Dedifferentiated amniotic fluid mesenchymal stem cell (primary cell): ENCODE measurements around the gene TMEM239.
"Not testable (repeated sequence)": the region's sequence is repeated elsewhere in the genome, so short reads cannot be mapped to it uniquely, and the experiment has no call there.

ENCODE experiments used
- DNase-seq: peaks from one replicate; pipeline ENCODE4 v3.0.0-alpha.2; 2016; ENCODE audit errors: extremely low spot score

TMEM239 gene

DNA sequence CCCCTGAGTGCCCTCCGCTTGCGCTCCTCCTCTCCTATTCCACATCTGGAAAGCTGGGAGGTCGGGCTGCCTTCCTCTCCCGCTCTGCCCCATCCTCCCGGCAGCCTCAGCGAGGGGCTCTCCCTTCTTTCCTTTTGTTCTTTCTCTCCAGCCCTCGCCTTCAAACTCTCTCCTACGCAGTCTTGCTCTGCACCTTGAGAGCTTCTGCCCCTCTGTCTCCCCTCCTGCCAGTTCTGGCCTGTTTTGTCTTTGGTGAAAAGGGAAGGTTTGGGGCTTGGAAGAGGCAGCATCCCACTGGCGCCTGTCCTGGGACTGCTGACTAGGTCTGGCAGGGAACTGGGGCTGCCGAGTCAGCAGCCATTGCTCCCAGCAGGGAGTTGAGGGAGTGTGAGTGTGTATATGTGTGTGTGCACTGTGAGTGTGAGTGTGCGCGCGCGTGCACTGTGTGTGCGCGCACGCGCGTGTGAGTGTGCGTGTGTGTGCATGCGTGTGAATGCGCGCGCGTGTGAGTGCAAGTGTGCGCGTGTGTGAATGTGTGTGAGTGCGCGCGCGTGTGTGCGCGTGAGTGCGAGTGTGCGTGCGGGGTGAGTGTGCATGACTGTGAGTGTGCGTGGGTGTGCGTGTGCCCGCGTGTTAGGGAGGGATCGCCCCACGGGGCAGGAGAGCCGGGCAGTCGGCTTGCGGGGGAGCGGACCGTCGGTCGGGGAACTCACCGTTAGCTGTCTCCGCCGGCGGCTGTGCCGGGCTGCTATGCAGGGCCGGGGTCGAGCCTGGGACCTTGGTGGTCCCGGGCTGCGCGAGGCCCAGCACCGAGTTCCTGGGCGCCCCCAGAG is 16.3 kb upstream of the TMEM239 start:
- no peak for DNase-seq

DNA sequence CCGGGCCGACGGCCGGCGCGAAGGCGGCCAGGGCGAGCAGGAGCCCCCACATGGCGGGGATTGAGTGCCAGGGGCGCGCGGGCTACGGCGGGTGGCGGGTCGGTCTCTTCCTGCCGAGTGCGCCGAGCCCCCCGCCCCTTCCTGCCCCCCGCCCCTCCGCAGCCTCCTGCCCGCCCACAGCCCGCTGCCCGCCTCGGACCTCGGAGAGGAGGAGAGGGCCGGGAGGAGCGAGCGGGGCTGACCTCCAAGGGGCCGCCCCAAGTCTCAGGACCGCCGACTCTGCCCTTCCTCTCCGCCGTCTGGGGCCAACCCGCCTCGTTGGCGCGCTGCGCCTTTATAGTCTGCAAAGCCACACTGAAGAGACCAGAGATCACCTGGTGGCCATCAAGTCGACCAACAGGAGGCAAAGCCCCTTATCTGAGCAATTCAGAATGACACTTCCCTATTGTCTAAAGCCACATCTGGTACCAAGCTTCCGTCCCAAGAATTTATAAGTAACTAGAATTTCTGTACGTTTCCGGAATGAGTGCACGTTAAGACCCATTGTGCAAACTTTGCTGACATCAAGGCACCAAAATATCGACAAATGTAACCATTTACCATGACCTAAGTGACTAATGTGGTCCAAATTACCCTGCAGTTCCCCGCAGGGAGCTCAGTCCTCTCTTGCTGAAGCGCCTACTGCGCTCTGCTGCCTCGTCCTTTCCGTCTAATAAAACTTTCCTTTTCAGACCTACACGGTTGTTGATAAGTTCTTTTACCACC is 15.5 kb upstream of the TMEM239 start, which contains the start of gene CPXM1:
CPXM1 (minus strand) TSS at position 107 of the 765 bp plus-strand sequence; CDS start at position 52, 55 bp downstream.
- no peak for DNase-seq

DNA sequence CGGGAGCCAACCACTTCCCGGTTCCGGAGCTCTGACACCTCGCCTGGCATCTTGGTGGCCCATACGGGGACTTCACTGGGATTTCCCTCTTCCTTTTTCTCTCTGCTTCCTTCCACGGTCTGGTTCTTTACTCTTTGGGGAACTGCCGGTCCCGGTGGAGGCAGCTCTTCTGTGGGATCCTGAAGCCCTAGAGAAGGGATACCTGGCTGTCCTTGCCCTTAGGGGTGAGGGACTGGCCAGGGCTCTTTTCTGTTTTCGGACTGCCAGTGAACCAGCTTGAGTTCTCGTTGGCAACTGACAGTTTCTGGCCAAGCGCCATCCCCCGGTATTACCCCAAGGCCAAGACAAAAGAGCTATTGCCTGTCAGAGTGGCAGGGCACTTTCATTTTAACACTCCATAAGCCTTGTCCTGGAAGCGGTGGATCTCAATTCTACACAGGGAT is 14.9 kb upstream of the TMEM239 start:
- DNase-seq = no peak

DNA sequence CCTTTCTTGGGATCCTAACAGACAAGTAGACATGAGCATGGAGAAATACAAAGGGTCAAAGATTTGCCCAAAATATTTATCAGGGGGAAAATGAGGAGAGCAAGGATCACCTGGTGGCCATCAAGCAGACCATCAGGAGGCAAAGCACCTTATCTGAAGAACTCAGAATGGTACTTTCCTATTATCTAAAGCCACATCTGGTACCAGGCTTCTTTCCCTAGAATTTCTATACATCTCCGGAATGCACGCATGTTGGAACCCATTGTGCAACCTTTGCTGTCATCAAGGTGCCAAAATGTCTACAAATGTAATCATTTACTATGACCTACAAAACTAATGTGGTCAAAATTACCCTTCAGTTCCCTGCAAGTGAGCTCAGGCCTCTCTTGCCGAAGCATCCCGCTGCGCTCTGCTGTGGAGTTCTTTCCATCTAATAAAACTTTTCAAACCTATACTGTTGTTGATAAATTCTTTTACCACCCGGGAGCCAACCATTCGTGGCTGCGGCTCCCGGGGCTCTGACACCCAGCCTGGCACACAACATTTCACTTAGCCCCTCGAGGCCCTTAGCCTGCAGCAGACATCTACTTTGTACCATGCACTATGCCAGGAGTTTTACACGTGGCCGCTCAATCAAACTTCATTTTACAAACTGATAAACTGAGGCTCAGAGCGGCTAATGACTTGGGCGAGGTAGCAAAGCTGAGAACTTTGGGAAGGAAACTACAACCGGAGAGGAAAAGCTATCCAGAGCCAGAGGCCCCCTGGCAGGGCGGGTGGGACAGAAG is 11.9 kb upstream of the TMEM239 start:
- DNase-seq = no peak

DNA sequence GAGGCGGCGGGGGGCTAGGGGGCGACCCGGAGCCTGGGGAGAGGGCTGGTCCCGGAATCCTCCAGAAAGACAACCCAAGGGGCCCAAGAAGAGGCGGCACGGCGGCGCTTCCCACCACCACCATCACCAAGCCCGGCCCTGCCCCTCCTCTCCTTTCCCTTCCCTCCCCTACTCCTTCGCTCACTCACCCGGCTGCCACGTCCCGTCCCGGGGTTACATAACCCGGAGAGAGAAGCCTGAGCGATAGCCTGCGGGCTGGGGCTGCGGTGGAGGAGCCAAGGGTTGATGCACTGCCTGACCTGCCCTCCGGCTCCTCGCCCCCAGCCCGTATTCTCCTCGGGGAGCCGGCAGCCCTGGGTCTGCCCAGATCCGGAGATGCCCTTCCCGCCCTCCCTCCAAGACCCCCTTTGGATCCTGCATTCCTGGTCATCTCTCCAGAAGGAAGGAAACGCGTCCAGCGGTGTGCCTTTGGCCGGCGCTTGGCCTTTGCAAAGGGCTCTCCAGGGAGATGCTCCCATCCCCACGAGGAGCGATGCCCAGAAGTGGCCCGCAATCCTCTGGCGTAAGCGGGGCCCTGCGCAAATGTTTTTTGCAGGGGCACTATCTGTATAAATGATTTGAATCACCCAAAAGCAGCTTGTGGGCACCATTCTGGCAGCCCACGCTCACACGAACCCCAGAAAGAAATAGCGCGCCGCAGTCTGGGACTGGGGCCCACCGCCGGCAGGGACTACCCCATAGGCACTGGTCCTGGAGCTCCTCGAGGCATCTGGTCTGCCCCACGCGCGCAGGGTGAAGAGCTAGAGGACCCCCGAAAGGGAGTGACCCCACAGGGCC is 11.1 kb upstream of the TMEM239 start:
- DNase-seq = no peak

DNA sequence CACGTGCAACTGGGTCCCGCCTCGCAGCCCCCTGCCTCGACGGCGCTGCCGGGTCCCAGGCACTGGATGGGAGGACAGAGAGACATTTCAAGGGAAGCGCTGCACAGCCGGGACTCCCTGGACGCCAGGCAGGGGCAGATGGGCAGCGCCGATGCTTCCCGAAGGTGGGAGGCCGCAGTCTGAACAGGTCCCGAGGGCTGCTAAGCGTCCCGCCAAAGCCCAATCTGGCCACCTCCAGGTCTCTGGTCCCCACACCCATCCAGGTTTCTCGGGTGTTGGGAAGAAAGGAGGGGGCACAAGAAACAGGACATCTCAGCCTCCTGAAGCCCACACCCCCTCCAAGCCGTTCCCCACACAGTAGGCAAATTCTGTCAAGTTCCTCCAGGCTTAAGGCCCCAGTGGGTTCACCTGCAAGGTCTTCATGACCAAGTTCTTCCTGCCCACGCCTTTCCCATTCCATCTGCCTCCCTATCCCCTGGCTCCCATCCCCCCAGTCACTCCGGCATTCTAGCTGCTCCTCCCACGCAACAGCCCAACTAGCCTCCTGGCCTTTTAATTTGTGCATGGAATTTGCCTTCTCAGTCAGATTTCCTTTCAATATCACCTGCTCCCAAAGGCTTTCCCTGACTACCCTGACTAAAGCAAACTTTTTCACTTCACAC is 10.3 kb upstream of the TMEM239 start:
- no peak for DNase-seq

DNA sequence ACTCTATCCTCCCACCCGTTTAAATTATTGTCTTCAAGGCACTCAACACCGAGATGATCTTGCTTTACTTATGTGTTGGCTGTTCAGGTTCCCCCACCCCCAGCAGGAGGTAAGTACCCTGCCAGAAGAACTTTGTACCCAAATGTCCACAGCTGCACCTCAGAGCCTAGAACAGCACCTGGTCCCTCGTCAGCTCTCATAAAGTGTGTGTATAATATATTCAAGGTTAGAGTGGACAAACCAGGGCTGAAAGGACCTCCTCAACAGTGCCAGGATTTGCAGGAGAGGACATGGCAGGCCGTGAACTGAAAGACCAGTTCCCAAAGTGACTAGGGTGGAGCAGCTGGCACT is 9.8 kb upstream of the TMEM239 start:
- no peak for DNase-seq

DNA sequence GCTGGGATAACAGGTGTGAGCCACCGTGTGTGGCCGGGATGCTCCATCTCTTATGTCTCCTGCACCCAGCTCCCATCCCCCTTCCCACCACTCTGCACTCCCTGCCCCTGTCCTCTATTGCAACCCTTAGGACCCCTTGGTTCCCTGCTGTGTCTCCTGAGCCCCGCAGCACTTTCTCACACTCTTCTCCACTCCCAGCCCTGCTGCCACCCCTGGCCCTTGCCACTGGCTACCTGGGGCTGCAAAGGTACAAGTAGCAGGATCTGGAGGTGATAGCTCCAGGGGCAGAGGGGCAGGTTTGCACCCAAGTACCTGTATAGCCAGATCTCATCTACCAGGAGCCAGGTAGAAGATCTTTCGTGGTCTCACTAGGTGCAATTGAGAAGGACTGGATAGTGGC is 9.1 kb upstream of the TMEM239 start:
- DNase-seq = no peak

DNA sequence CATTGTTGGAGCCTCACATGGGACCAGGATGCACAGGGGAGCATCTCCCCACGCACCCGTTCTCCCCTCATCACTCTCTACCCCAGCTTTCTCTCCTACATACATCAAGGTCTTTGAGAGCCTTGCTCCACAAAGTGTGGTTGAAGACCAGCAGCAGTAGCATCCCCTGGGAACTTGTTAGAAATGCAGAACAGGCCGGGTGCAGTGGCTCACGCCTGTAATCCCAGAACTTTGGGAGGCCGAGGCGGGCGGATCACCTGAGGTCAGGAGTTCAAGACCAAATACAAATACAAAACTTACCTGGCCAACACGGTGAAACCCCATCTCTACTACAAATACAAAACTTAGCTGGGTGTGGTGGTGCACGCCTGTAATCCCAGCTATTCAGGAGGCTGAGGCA is 8.2 kb upstream of the TMEM239 start:
- not testable (repeated sequence) for DNase-seq

DNA sequence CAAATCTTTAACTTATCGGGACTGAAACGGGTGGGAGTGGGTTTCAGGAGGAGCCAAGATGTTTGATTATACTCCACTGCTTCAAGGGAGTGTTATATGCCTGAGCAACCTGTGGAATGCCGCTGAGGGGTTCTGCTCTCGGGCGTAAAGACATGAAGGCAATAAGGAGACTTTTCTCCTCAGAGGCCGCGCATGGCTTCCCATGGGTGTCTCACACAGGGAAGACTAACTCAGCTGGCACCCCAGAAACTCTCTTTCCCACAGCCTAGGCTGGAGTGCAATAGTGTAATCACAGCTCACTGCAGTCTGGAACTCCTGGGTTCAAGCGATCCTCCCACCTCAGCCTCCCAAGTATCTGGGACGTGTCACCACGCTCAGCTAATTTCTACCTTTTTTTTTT is 6.5 kb upstream of the TMEM239 start:
- DNase-seq = no peak

DNA sequence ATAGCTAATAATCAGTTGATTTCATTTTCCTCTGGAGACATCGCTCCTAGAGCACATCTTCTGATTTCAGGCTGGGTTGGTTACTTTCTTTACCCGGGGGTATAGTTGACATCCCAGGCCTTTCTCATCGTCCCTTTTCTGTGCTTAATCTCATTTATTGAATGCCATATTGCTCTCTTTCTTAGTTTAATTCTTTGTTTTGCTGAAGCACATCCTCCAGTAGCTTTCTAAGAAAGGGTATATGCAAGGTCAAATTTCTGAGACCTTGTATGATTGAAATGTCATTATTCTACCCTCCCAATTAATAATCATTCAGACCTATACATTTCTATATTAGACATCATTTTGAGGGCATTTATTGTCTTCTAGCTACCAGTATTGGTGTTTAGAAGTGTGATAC is 4.0 kb upstream of the TMEM239 start:
- DNase-seq = no peak

DNA sequence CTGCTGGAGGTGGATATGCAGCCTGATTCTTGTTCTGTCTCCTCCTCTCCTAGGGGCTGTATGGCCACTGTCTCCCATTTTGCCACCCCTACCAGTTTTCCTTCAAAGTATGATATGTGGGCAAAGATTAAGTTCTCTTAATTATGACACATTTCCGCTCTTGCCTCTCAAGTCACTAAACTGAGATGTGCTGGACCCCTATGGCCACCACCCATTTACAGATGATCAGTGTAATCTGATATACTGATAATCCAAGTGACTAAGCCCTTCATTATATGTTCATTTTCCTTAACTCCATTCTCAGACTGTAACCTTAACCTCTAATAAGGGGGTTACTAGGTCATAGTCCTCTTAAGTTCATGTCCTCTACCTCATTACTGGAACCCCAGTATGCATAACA is 2.1 kb upstream of the TMEM239 start:
- DNase-seq = no peak

DNA sequence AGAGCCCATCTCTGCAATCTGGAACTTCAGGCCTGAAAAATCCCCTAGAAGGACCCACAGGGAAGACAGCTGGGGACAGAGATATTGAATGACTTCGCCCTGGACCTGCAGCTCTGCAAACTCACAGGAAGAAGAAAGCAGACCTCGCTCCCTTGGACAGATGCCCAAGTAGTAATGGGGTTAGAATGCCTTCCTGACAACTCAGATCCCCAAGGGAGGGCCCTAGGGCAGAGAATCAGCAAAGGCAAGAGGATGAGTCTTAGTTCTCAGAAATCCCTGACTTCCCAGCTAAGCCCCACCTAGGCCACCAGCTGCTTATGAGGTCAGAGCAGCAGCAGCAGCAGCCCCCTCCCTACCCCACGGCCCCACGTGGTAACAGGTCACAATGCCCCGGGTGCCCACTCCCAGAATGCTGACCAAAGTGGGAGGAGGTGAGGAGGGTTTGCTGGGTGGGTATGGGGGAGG is 1.5 kb upstream of the TMEM239 start, which contains the start of gene C20orf141:
C20orf141 (plus strand) TSS at position 401 of the 465 bp plus-strand sequence. CDS start 198 bp downstream, outside the sequence.
- peak; percentile 85 for DNase-seq

DNA sequence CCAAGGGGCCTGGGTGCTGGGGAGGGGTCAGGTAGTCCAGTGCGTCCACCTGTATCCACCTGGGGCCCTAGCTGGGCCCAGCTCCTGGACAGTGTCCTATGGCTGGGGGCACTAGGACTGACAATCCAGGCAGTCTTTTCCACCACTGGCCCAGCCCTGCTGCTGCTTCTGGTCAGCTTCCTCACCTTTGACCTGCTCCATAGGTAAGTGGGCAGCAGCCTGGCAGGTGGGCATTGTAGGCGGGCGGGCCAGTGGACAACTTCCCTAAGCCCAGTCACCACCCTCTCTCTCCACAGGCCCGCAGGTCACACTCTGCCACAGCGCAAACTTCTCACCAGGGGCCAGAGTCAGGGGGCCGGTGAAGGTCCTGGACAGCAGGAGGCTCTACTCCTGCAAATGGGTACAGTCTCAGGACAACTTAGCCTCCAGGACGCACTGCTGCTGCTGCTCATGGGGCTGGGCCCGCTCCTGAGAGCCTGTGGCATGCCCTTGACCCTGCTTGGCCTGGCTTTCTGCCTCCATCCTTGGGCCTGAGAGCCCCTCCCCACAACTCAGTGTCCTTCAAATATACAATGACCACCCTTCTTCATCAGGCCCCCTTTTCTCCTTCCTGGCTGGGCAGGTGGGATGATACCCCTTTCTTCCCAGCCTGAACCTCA is 793 bp upstream of the TMEM239 start:
- DNase-seq = no peak

DNA sequence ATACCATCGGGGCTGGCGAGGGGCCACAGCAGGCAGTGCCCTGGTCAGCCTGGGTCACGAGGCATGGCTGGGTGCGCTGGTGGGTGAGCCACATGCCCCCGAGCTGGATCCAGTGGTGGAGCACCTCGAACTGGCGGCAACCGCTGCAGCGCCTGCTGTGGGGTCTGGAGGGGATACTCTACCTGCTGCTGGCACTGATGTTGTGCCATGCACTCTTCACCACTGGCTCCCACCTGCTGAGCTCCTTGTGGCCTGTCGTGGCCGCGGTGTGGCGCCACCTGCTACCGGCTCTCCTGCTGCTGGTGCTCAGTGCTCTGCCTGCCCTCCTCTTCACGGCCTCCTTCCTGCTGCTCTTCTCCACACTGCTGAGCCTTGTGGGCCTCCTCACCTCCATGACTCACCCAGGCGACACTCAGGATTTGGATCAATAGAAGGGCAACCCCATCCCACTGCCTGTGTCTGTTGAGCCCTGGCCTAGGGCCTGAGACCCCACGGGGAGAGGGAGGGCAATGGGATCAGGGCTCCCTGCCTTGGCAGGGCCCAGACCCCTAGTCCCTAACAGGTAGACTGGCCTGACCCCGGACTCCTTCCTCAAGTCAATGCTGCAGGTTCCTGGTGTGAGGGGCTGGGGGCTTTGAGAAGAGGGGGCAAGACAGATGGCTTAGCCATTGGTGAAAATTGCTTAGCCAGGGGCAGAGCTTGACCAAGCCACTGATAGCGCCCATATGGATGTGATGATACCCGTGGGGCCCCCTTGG is 598 bp downstream of the TMEM239 start:
- DNase-seq = no peak

DNA sequence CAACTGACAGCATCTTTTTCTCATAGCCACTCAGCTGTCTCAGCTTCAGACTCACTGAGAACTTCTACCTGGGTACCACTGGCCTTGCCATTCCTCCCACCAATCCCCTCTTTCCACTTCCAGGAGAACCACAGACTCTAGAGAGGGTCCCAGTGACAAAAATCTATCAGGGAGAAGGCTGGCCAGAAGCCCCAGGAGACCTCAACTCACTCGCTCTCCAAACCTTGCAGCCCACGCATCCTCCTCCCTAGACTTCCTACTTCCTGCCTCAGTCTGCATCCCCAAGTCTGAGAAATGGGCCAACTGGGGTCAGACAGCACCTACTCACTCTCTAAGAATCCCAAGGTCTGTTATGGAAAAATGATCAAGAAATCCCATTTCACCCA is 1.2 kb downstream of the TMEM239 start:
- no peak for DNase-seq

DNA sequence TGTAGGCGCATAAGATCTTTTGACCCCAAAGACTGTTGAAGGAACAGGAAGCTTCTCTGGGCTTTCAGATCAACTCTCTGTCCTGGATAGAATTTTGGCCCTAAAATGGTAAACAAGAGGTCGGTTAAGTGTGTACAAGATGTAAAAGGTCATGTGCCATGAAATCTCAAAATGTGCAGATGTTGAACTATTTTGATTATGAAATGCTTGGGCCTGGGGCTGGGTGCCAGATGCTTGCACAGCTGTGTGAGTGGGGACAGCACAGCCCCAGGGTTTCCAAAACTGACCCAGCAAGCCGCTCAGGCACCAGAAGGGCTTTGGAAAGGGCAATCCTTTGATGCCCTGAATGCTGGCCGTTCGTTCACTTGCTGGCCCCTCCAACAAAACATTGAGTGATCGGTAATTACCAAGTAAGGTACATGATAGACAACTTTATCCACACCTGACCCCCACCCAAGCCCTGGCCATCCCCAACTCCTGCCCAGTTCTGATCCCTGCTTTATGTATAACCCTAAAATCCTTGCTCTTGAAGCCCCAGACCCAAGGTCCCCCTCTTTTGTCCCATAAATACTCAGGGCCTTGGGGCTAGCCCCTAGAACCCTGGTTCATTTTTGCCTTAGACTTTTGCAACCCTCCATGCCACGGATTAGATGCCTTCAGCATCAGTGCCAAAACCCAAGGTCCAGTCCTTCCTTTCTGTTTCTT is 1.9 kb downstream of the TMEM239 start:
- DNase-seq = no peak

DNA sequence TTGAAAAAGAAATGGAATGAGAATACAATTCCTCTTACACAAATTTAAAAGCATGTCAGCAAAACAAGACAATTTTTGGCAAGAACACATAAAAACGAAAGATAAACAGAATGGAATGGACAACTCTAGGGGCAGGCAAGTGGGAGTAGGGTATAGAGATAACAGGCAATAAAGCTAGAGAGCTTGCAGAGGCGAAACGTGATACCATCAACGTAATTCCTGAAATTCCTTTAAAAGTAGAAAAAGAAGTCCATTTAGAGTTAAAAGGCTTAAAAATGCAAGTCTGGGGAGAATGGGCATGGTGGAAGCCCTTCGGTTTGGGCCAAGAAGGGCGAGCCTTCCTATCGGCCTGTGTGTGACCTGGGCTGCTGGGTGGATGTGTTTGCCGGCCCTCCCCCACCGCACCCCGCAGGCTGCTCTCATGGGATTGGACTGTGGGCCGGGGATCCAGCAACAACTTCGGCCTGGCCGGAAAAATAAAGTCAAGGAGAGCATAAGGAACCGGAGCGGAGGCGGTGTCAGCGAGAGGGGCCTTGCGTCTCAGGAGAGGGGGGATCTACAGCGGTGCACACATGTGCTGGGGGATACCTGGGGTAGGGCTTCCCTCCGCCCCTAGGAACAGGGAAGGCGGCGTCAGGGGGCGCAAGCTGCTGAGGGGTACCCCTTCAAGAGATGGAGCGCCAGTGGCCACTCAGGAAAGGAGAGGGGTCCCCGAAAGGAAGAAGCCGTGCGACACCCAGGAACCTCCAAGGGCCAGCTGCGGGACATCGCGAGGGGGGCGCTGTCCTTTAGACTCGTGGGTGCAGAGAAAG is 4.1 kb downstream of the TMEM239 start:
- DNase-seq = peak; percentile 29
